Transverse colon (tissue), 4 donors: ENCODE results near the gene FYB1.

Experiments used
- CTCF ChIP-seq, 5 experiments: fragments of 200-600 bp in 3 of 5; fragments of 450-650 bp in 2 of 5; sonication (generic) in 3 of 5; IDR thresholded peaks; 1 replicate in 2 of 5; 2 replicates in 3 of 5; pipeline ENCODE4 v1.5.1; 2016 to 2017; ENCODE audit warnings: antibody characterized with exemption in 5 of 5, inconsistent platforms in 3 of 5, mild to moderate bottlenecking in 2 of 5, moderate library complexity in 1 of 5
- EP300 ChIP-seq: sonication (generic); formaldehyde crosslinking; IDR thresholded peaks from one replicate; pipeline ENCODE4 v1.6.1; 2017; ENCODE audit warnings: antibody characterized with exemption, low read depth
- POLR2A ChIP-seq: fragments of 450-650 bp; IDR thresholded peaks from one replicate; pipeline ENCODE4 v1.6.1; 2016; ENCODE audit warnings: antibody characterized with exemption, mild to moderate bottlenecking, moderate library complexity
- POLR2AphosphoS5 ChIP-seq, 3 donors: sonication (generic); formaldehyde crosslinking; IDR thresholded peaks; one replicate each; pipeline ENCODE4 v1.6.1; 2016; ENCODE audit warnings: antibody characterized with exemption in 3 of 3

- TF ChIP-seq POLR2AphosphoS5 (IDR thresholded peaks at IDR 0.05) (no peak), POLR2A (no peak), CTCF (IDR thresholded peaks at IDR 0.05) (no peak), EP300 (no peak)
Measured at GRCh38 chr5:39132128-39132447, 87.3 kb downstream of the FYB1 start.
